Astrocyte (in vitro differentiated cells and primary cell): Measurements from ENCODE around the gene C18orf63.

Experiments used
- EZH2 ChIP-seq: IDR thresholded peaks from 2 replicates; pipeline ENCODE4 v1.6.1; 2012; ENCODE audit warnings: mild to moderate bottlenecking, low read length, inconsistent platforms; ENCODE audit not compliant: insufficient read depth
- TF ChIP-seq, protein P1 (sequence below): IDR thresholded peaks from 2 replicates; pipeline ENCODE4 v1.5.1; 2011; ENCODE audit warnings: low read depth, mild to moderate bottlenecking, inconsistent platforms, low read length, moderate library complexity; ENCODE audit not compliant: insufficient read depth

DNA sequence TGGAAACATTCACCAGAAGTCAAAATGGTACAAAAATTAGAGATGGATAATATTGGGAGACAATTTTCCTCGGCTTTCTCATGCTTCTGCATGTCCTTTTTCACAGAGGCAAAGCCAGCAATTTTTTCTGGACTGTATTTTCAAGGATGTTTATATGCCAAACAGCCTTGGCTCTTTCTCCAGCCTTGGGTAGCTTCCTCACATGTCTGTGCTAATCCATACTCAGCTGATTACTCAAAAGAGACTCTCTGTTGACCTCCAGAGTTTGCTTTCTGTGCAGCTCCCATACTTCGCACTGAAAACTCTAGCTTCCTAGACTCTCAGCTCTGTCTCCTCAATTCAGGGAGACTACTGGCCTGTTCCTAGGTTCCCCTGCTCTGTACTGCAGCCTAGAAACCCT is 10.6 kb downstream of the C18orf63 start:
- TF ChIP-seq, protein P1, sequence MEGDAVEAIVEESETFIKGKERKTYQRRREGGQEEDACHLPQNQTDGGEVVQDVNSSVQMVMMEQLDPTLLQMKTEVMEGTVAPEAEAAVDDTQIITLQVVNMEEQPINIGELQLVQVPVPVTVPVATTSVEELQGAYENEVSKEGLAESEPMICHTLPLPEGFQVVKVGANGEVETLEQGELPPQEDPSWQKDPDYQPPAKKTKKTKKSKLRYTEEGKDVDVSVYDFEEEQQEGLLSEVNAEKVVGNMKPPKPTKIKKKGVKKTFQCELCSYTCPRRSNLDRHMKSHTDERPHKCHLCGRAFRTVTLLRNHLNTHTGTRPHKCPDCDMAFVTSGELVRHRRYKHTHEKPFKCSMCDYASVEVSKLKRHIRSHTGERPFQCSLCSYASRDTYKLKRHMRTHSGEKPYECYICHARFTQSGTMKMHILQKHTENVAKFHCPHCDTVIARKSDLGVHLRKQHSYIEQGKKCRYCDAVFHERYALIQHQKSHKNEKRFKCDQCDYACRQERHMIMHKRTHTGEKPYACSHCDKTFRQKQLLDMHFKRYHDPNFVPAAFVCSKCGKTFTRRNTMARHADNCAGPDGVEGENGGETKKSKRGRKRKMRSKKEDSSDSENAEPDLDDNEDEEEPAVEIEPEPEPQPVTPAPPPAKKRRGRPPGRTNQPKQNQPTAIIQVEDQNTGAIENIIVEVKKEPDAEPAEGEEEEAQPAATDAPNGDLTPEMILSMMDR = no peak
- TF ChIP-seq EZH2 = no peak
